Suprapubic skin (tissue), 3 donors: ENCODE data around the gene FRMD4B.

Experiments
- CTCF ChIP-seq, 2 donors: fragments of 200-600 bp in 1 of 2; fragments of 450-650 bp in 1 of 2; sonication (generic) in 1 of 2; IDR thresholded peaks; one replicate each; pipeline ENCODE4 v1.5.1; 2016 to 2019; ENCODE audit warnings: antibody characterized with exemption in 2 of 2, mild to moderate bottlenecking in 1 of 2, moderate library complexity in 1 of 2
- EP300 ChIP-seq: sonication (generic); formaldehyde crosslinking; IDR thresholded peaks from one replicate; pipeline ENCODE4 v1.6.1; 2017; ENCODE audit warnings: antibody characterized with exemption

- TF ChIP-seq CTCF (IDR thresholded peaks at IDR 0.05), result no peak
- no peak for TF ChIP-seq EP300
These were observed 203.1 kb downstream of the FRMD4B start for GRCh38 chr3:69182588-69183316.
